Lower leg skin (tissue), 4 donors: ENCODE results near the gene FSD2. TPM values are rescaled to one million over a fixed set of nuclear protein-coding genes. Genes with fewer than 3 reads are reported as not detected.

Source experiments
- total RNA-seq, 4 donors: library from RNA; depleted of rRNA; stranded (reverse); fragments of >200 nt; gene quantifications; one replicate each; pipeline ENCODE4 v1.1.0, GENCODE V29; 2016

Gene FSD2
- total RNA-seq, 4 donors from 2014 or later = 0.19 TPM; not detected in 3

Other genes starting within 250 kb of the FSD2 start
- gene CPEB1, start 158.7 kb downstream of the FSD2 start, total RNA-seq = 1 to 10 TPM in 2 of 4 donors, under 1 TPM in 2; 0.15 to 2.9 (median 1.3) TPM
- gene AP3B2, start 96.2 kb downstream of the FSD2 start, total RNA-seq = 1 to 10 TPM; 1.3 to 6.2 (median 2.4) TPM
- 10 to 100 TPM; 11.0 to 20.0 (median 11.4) TPM for gene WHAMM, start 3.6 kb upstream of the FSD2 start, total RNA-seq
- 100 to 1,000 TPM in 2 of 4 donors, 10 to 100 TPM in 2; 88.3 to 129 (median 108) TPM for gene HOMER2, start 146.7 kb upstream of the FSD2 start, total RNA-seq
- 10 to 100 TPM; 26.5 to 32.1 (median 29.5) TPM for gene RAMAC, start 180.1 kb upstream of the FSD2 start, total RNA-seq
- gene C15orf40, start 205.6 kb upstream of the FSD2 start, total RNA-seq = 10 to 100 TPM in 3 of 4 donors, 1 to 10 TPM in 1; 8.6 to 28.2 (median 22.5) TPM